ENCODE results near the gene SLC33A1.

Gene SLC33A1

DNA sequence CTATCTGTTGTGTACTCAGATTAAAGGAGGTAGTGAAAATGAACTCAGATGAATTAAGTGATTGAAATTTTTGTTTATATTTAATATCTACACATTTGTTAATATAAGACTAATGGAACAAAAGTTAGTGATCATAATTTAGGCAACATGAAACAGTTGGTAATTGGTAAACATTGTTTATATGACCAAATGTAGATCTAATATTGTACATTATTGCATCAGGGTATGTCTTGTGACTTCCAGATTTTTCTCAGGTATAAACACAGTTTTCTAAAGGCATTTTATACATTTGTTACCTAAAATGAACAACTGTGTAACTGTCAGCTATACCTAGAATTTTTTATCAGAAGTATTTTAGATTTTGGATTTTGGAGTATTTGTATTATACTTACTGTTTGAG is 31.1 kb upstream of the SLC33A1 start:
- Histone ChIP-seq H3K18ac (ENCODE audit: low read length) (no peak overlapping the region), H4K8ac (ENCODE audit: low read depth, low read length) (no peak overlapping the region), H3K23ac (ENCODE audit: low read depth, low read length, poor library complexity) (no peak overlapping the region), H3K79me1 (ENCODE audit: low read depth, low read length) (no peaks in the 10 kb centered on the region), H2BK120ac (ENCODE audit: low read depth, low read length) (no peak overlapping the region), H3K36me3 (replicated peaks in 1 of 2; ENCODE audit: control insufficient read depth in 2 of 2, insufficient read depth in 2 of 2, low read length in 2 of 2) (peaks cover 0 to 8% of the 10 kb centered on the region in 2 donors), H4K91ac (ENCODE audit: low read depth, low read length, poor library complexity) (no peak overlapping the region), H2AFZ (ENCODE audit: low read length) (no peak overlapping the region), H3K9ac (ENCODE audit: low read depth, low read length, poor library complexity) (no peak overlapping the region), H3K27me3 (ENCODE audit: control insufficient read depth in 3 of 3, insufficient read depth in 3 of 3, low read depth in 1 of 3, low read length in 3 of 3) (no peaks in the 10 kb centered on the region), H3K27ac (replicated peaks; ENCODE audit: low read length) (no peak overlapping the region), H3K4me3 (ENCODE audit: low read length in 2 of 2) (no peak overlapping the region), H2AK5ac (ENCODE audit: low read depth, low read length) (no peak overlapping the region), H3K4ac (ENCODE audit: low read length) (no peak overlapping the region), H2BK5ac (ENCODE audit: low read length) (no peak overlapping the region), H2BK12ac (ENCODE audit: low read length) (no peak overlapping the region), H3K9me3 (replicated peaks in 1 of 2; ENCODE audit: control insufficient read depth in 2 of 2, insufficient read depth in 1 of 2, low read depth in 1 of 2, low read length in 2 of 2) (no peaks in the 10 kb centered on the region), H2BK15ac (ENCODE audit: low read length) (no peak overlapping the region), H3K4me2 (ENCODE audit: insufficient read depth, low read length, poor library complexity, severe bottlenecking) (no peak overlapping the region), H3K14ac (ENCODE audit: low read length) (no peak overlapping the region), H3K4me1 (ENCODE audit: control insufficient read depth in 2 of 2, insufficient read depth in 1 of 2, low read depth in 1 of 2, low read length in 2 of 2) (peaks cover 4 to 5% of the 10 kb centered on the region in 2 donors)
- no peak for DNase-seq (ENCODE audit: low spot score)

DNA sequence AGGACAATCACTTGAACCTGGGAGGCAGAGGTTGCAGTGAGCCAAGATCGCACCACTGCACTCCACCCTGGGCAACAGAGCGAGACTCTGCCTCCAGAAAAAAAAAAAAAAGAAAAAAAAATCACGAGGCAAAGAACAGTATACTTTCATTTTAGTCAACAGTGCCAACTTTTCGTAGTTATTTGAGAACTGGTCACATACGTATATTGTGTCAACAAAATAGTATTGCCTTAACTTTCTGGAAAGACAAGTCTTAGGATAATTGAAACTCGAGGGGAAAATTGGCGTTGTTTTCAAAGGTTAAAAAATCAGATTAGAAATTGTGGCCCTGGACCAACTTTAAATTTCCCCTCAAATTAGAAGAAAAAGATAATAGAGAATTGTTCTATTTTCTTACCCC is 30.1 kb upstream of the SLC33A1 start:
- Histone ChIP-seq H3K4ac (ENCODE audit: low read length) (no peak overlapping the region), H3K14ac (ENCODE audit: low read length) (no peak overlapping the region), H4K8ac (ENCODE audit: low read depth, low read length) (no peak overlapping the region), H2BK5ac (ENCODE audit: low read length) (no peak overlapping the region), H3K27ac (replicated peaks; ENCODE audit: low read length) (no peak overlapping the region), H3K9ac (ENCODE audit: low read depth, low read length, poor library complexity) (no peak overlapping the region), H3K4me2 (ENCODE audit: insufficient read depth, low read length, poor library complexity, severe bottlenecking) (no peak overlapping the region), H3K4me3 (ENCODE audit: low read length in 2 of 2) (no peak overlapping the region), H3K79me1 (ENCODE audit: low read depth, low read length) (no peaks in the 10 kb centered on the region), H3K9me3 (replicated peaks in 1 of 2; ENCODE audit: control insufficient read depth in 2 of 2, insufficient read depth in 1 of 2, low read depth in 1 of 2, low read length in 2 of 2) (no peaks in the 10 kb centered on the region), H3K4me1 (ENCODE audit: control insufficient read depth in 2 of 2, insufficient read depth in 1 of 2, low read depth in 1 of 2, low read length in 2 of 2) (peaks cover 0 to 3% of the 10 kb centered on the region in 2 donors), H3K36me3 (replicated peaks in 1 of 2; ENCODE audit: control insufficient read depth in 2 of 2, insufficient read depth in 2 of 2, low read length in 2 of 2) (peaks cover 0 to 8% of the 10 kb centered on the region in 2 donors), H2AFZ (ENCODE audit: low read length) (no peak overlapping the region), H2BK12ac (ENCODE audit: low read length) (no peak overlapping the region), H3K23ac (ENCODE audit: low read depth, low read length, poor library complexity) (no peak overlapping the region), H4K91ac (ENCODE audit: low read depth, low read length, poor library complexity) (no peak overlapping the region), H3K18ac (ENCODE audit: low read length) (no peak overlapping the region), H3K27me3 (ENCODE audit: control insufficient read depth in 3 of 3, insufficient read depth in 3 of 3, low read depth in 1 of 3, low read length in 3 of 3) (no peaks in the 10 kb centered on the region), H2AK5ac (ENCODE audit: low read depth, low read length) (no peak overlapping the region), H2BK120ac (ENCODE audit: low read depth, low read length) (no peak overlapping the region), H2BK15ac (ENCODE audit: low read length) (no peak overlapping the region)
- DNase-seq (ENCODE audit: low spot score) = no peak
- WGBS, 2 donors (ENCODE audit: extremely low coverage in 2 of 2, insufficient read length in 2 of 2, insufficient replicate concordance in 1 of 2) = no CpG with 5 or more reads among the region's 7 CpGs

DNA sequence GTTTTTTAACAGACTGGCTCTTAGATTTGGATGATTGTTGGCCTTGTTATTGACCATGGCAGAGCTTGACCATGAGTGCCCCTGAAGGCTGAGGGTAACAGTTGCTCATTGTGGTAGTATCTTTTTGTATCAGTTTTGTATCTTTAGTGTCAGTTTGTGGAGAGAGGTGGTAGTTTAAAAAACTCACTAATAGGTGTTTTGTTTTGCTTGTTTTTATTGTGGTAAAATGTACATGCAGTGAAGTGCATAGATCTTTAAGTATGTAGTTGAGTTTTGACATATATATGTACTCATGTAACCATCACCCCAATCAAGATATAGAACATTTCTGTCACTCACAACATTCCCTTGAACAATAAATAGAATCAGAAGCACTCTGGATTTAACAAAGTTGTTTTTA is 26.1 kb upstream of the SLC33A1 start:
- peaks cover 0 to 5% of the 10 kb centered on the region in 2 donors for H3K9me3 ChIP-seq (replicated peaks in 1 of 2; ENCODE audit: control insufficient read depth in 2 of 2, insufficient read depth in 1 of 2, low read depth in 1 of 2, low read length in 2 of 2)
- no peak overlapping the region for H3K4me3 ChIP-seq (ENCODE audit: low read length in 2 of 2)
- no peak overlapping the region for H3K18ac ChIP-seq (ENCODE audit: low read length)
- no peak overlapping the region for H2BK120ac ChIP-seq (ENCODE audit: low read depth, low read length)
- DNase-seq (ENCODE audit: low spot score) = no peak
- H3K23ac ChIP-seq (ENCODE audit: low read depth, low read length, poor library complexity) = no peak overlapping the region
- no peaks in the 10 kb centered on the region for H3K4me1 ChIP-seq (ENCODE audit: control insufficient read depth in 2 of 2, insufficient read depth in 1 of 2, low read depth in 1 of 2, low read length in 2 of 2)
- no peak overlapping the region for H3K27ac ChIP-seq (replicated peaks; ENCODE audit: low read length)
- no peak overlapping the region for H3K9ac ChIP-seq (ENCODE audit: low read depth, low read length, poor library complexity)
- H2BK5ac ChIP-seq (ENCODE audit: low read length) = no peak overlapping the region
- no peak overlapping the region for H2BK15ac ChIP-seq (ENCODE audit: low read length)
- H3K4me2 ChIP-seq (ENCODE audit: insufficient read depth, low read length, poor library complexity, severe bottlenecking) = no peak overlapping the region
- no peaks in the 10 kb centered on the region for H3K79me1 ChIP-seq (ENCODE audit: low read depth, low read length)
- H3K36me3 ChIP-seq (replicated peaks in 1 of 2; ENCODE audit: control insufficient read depth in 2 of 2, insufficient read depth in 2 of 2, low read length in 2 of 2) = peaks cover 0 to 19% of the 10 kb centered on the region in 2 donors
- H2AK5ac ChIP-seq (ENCODE audit: low read depth, low read length) = no peak overlapping the region
- no peak overlapping the region for H4K8ac ChIP-seq (ENCODE audit: low read depth, low read length)
- H3K27me3 ChIP-seq (ENCODE audit: control insufficient read depth in 3 of 3, insufficient read depth in 3 of 3, low read depth in 1 of 3, low read length in 3 of 3) = no peaks in the 10 kb centered on the region
- H3K4ac ChIP-seq (ENCODE audit: low read length) = no peak overlapping the region
- no peak overlapping the region for H2AFZ ChIP-seq (ENCODE audit: low read length)
- no peak overlapping the region for H4K91ac ChIP-seq (ENCODE audit: low read depth, low read length, poor library complexity)
- H3K14ac ChIP-seq (ENCODE audit: low read length) = no peak overlapping the region
- no peak overlapping the region for H2BK12ac ChIP-seq (ENCODE audit: low read length)

DNA sequence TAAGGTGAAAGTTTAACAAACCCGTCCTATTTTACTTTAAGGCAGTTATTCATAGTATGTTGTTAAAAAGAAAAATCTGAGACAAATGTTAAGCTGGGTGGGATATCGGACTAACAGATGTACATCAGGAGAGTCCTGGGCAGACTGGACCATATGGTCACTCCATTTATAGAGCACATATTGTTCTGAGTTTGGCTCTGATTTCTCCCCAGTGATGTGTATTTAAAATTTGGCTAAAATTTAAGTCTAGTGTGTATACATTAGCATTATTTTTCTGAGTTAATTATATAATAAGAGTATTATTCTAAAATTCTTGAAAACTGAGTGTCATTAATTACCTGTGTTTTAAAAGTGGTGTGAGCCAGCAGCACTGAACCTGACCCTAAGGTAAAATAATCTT is 22.3 kb upstream of the SLC33A1 start:
- no peak for DNase-seq (ENCODE audit: low spot score)
- Histone ChIP-seq H3K4me3 (ENCODE audit: low read length in 2 of 2) (no peak overlapping the region), H3K27ac (replicated peaks; ENCODE audit: low read length) (no peak overlapping the region), H2BK12ac (ENCODE audit: low read length) (no peak overlapping the region), H3K4me2 (ENCODE audit: insufficient read depth, low read length, poor library complexity, severe bottlenecking) (no peak overlapping the region), H2AFZ (ENCODE audit: low read length) (no peak overlapping the region), H3K14ac (ENCODE audit: low read length) (no peak overlapping the region), H2BK5ac (ENCODE audit: low read length) (no peak overlapping the region), H3K4ac (ENCODE audit: low read length) (no peak overlapping the region), H3K23ac (ENCODE audit: low read depth, low read length, poor library complexity) (no peak overlapping the region), H3K36me3 (replicated peaks in 1 of 2; ENCODE audit: control insufficient read depth in 2 of 2, insufficient read depth in 2 of 2, low read length in 2 of 2) (peaks cover 0 to 33% of the 10 kb centered on the region in 2 donors), H3K27me3 (ENCODE audit: control insufficient read depth in 3 of 3, insufficient read depth in 3 of 3, low read depth in 1 of 3, low read length in 3 of 3) (no peaks in the 10 kb centered on the region), H3K79me1 (ENCODE audit: low read depth, low read length) (no peaks in the 10 kb centered on the region), H4K8ac (ENCODE audit: low read depth, low read length) (no peak overlapping the region), H3K9ac (ENCODE audit: low read depth, low read length, poor library complexity) (no peak overlapping the region), H2AK5ac (ENCODE audit: low read depth, low read length) (no peak overlapping the region), H2BK120ac (ENCODE audit: low read depth, low read length) (no peak overlapping the region), H4K91ac (ENCODE audit: low read depth, low read length, poor library complexity) (no peak overlapping the region), H2BK15ac (ENCODE audit: low read length) (no peak overlapping the region), H3K18ac (ENCODE audit: low read length) (no peak overlapping the region), H3K9me3 (replicated peaks in 1 of 2; ENCODE audit: control insufficient read depth in 2 of 2, insufficient read depth in 1 of 2, low read depth in 1 of 2, low read length in 2 of 2) (peaks cover 0 to 14% of the 10 kb centered on the region in 2 donors), H3K4me1 (ENCODE audit: control insufficient read depth in 2 of 2, insufficient read depth in 1 of 2, low read depth in 1 of 2, low read length in 2 of 2) (peaks cover 0 to 2% of the 10 kb centered on the region in 2 donors)
- WGBS, 2 donors (ENCODE audit: extremely low coverage in 2 of 2, insufficient read length in 2 of 2, insufficient replicate concordance in 1 of 2) = no CpG with 5 or more reads among the region's 2 CpGs
